HepG2 (cell line): Measurements from ENCODE around the gene EIF3A. TPM values are rescaled to one million over a fixed set of nuclear protein-coding genes. Genes with fewer than 3 reads are reported as not detected.

Experiments
- KIAA2018 ChIP-seq: sonication (generic); formaldehyde crosslinking; IDR thresholded peaks from 2 replicates; pipeline ENCODE4 v1.5.0; 2020; ENCODE audit warnings: mild to moderate bottlenecking, missing genetic modification reagents, borderline replicate concordance
- NR2F2 ChIP-seq: IDR thresholded peaks from 2 replicates; pipeline ENCODE4 v1.6.1; 2012; ENCODE audit warnings: low read depth, inconsistent platforms, borderline replicate concordance
- RAD51 ChIP-seq: fragments of 450-650 bp; IDR thresholded peaks from 2 replicates; pipeline ENCODE4 v1.6.1; 2016; ENCODE audit warnings: borderline replicate concordance
- SNAI1 ChIP-seq: sonication (generic); formaldehyde crosslinking; IDR thresholded peaks from 2 replicates; pipeline ENCODE4 v1.5.0; 2020; ENCODE audit warnings: mild to moderate bottlenecking, missing genetic modification reagents, borderline replicate concordance
- SSRP1 ChIP-seq: IDR thresholded peaks from 2 replicates; pipeline ENCODE4 v1.6.1; 2016; ENCODE audit warnings: control low read depth
- WIZ ChIP-seq: sonication (generic); formaldehyde crosslinking; IDR thresholded peaks from 2 replicates; pipeline ENCODE4 v1.5.1; 2020; ENCODE audit warnings: mild to moderate bottlenecking, missing genetic modification reagents
- ZNF547 ChIP-seq: sonication (generic); formaldehyde crosslinking; IDR thresholded peaks from 2 replicates; pipeline ENCODE4 v1.5.1; 2020; ENCODE audit warnings: mild to moderate bottlenecking, missing genetic modification reagents
- polyA plus RNA-seq, 8 experiments: library from polyadenylated mRNA; depleted of rRNA in 3 of 8; stranded (reverse) in 7 of 8; unstranded in 1 of 8; fragments of >200 nt; fragmentation: Illumina TruSeq in 4 of 8; extraction: Trizol in 4 of 8; gene quantifications; 2 replicates each; pipeline versions ENCODE4 v1.2.1 to v1.2.3, GENCODE V29; 2011 to 2016; ENCODE audit warnings: low read depth in 4 of 8, missing spikeins in 1 of 8, mixed read lengths in 1 of 8; ENCODE audit not compliant: insufficient read depth in 1 of 8
- total RNA-seq, 5 experiments: library from RNA; depleted of rRNA; stranded (reverse); fragments of >200 nt; fragmentation: Illumina TruSeq; extraction: Trizol; gene quantifications; 2 replicates each; pipeline ENCODE4 v1.2.3, GENCODE V29; 2016; ENCODE audit warnings: low read depth in 1 of 5
- TF ChIP-seq, protein P1 (sequence below): sonication (generic); formaldehyde crosslinking; conservative IDR thresholded peaks from 2 replicates; pipeline ENCODE4 v1.8.0; 2022; ENCODE audit warnings: mild to moderate bottlenecking, moderate library complexity, missing genetic modification reagents
- TF ChIP-seq, protein P2 (sequence below): sonication (generic); formaldehyde crosslinking; IDR thresholded peaks from 2 replicates; pipeline ENCODE4 v1.5.1; 2020; ENCODE audit warnings: missing genetic modification reagents, mild to moderate bottlenecking, borderline replicate concordance
- TF ChIP-seq, protein P3 (sequence below): sonication (generic); formaldehyde crosslinking; IDR thresholded peaks from 2 replicates; pipeline ENCODE4 v1.4.0; 2020; ENCODE audit warnings: missing genetic modification reagents

The EIF3A gene
- total and polyA plus RNA-seq, 2 of the 13 experiments (the other 11 are each of a cell fraction or from before 2014, with no cell fraction given) = 25.6 to 117 TPM

- TF ChIP-seq, protein P1, sequence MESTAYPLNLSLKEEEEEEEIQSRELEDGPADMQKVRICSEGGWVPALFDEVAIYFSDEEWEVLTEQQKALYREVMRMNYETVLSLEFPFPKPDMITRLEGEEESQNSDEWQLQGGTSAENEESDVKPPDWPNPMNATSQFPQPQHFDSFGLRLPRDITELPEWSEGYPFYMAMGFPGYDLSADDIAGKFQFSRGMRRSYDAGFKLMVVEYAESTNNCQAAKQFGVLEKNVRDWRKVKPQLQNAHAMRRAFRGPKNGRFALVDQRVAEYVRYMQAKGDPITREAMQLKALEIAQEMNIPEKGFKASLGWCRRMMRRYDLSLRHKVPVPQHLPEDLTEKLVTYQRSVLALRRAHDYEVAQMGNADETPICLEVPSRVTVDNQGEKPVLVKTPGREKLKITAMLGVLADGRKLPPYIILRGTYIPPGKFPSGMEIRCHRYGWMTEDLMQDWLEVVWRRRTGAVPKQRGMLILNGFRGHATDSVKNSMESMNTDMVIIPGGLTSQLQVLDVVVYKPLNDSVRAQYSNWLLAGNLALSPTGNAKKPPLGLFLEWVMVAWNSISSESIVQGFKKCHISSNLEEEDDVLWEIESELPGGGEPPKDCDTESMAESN = peak; percentile 85
- TF ChIP-seq NR2F2 (no peak), ZNF547 (CRISPR knock-in tag) (peak; percentile 94), KIAA2018 (CRISPR knock-in tag) (no peak), RAD51 (peak; percentile 91; the same call in 1 of the 2 replicates), SNAI1 (CRISPR knock-in tag) (peak; percentile 96), SSRP1 (no peak; the same call in 1 of the 2 replicates), WIZ (no peak)
- TF ChIP-seq, protein P2, sequence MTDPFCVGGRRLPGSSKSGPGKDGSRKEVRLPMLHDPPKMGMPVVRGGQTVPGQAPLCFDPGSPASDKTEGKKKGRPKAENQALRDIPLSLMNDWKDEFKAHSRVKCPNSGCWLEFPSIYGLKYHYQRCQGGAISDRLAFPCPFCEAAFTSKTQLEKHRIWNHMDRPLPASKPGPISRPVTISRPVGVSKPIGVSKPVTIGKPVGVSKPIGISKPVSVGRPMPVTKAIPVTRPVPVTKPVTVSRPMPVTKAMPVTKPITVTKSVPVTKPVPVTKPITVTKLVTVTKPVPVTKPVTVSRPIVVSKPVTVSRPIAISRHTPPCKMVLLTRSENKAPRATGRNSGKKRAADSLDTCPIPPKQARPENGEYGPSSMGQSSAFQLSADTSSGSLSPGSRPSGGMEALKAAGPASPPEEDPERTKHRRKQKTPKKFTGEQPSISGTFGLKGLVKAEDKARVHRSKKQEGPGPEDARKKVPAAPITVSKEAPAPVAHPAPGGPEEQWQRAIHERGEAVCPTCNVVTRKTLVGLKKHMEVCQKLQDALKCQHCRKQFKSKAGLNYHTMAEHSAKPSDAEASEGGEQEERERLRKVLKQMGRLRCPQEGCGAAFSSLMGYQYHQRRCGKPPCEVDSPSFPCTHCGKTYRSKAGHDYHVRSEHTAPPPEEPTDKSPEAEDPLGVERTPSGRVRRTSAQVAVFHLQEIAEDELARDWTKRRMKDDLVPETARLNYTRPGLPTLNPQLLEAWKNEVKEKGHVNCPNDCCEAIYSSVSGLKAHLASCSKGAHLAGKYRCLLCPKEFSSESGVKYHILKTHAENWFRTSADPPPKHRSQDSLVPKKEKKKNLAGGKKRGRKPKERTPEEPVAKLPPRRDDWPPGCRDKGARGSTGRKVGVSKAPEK = no peak
- TF ChIP-seq, protein P3, sequence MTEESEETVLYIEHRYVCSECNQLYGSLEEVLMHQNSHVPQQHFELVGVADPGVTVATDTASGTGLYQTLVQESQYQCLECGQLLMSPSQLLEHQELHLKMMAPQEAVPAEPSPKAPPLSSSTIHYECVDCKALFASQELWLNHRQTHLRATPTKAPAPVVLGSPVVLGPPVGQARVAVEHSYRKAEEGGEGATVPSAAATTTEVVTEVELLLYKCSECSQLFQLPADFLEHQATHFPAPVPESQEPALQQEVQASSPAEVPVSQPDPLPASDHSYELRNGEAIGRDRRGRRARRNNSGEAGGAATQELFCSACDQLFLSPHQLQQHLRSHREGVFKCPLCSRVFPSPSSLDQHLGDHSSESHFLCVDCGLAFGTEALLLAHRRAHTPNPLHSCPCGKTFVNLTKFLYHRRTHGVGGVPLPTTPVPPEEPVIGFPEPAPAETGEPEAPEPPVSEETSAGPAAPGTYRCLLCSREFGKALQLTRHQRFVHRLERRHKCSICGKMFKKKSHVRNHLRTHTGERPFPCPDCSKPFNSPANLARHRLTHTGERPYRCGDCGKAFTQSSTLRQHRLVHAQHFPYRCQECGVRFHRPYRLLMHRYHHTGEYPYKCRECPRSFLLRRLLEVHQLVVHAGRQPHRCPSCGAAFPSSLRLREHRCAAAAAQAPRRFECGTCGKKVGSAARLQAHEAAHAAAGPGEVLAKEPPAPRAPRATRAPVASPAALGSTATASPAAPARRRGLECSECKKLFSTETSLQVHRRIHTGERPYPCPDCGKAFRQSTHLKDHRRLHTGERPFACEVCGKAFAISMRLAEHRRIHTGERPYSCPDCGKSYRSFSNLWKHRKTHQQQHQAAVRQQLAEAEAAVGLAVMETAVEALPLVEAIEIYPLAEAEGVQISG = peak; percentile 76
Observed at GRCh38 chr10:119080521-119081259, at the start of gene EIF3A (continued).
